ENCODE measurements around the gene PRPF19. TPM values are rescaled to one million over a fixed set of nuclear protein-coding genes. Genes with fewer than 3 reads are reported as not detected.

Gene PRPF19
- polyA plus RNA-seq, 2 of the 4 experiments (the other 2 are of a cell fraction): 41.1 to 177 TPM

DNA sequence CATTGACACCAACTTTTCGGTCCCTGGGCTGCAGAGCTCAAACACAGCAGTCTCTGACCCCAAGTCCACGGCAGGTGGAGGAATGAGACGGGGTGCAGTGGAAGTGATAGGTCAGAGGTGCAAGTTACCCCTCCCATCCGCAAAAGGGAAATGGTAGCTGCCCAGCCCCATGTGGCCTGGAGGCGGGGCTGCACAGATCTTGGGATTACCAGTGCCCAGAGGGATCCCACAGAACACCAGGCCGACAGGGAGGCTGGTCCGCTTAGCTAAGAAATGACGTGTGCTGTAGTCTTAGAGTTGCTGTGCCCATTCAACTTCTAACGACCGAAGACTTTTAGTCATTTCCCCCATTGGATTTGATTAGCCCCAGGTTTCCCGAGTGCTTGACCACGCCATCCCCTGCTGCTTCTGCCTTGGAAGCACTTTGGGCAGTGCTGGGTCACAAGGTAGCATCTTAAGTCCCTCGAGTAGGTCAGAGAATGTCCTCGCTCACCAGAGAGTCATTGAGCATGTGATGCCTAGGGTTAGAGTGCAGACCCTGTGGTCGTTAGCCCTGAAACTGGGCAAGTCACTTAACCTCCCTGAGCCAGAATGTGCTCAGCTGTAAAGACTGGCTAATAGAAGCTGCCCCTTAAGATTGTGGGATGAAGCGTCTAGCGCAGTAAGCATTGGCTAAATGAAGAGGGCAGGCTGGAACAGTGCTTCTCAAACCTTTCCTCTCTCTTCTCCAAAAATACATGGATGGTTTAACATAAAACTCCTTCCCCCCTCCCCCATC is 54.9 kb downstream of the PRPF19 start:
- Histone ChIP-seq H3K4me2 (no peak overlapping the region), H3K4me3 (no peak overlapping the region), H3K4me1 (no peaks in the 10 kb centered on the region), H3K9me3 (no peaks in the 10 kb centered on the region), H3K27ac (no peak overlapping the region)
- ChIA-PET POLR2A (interaction anchor here (1.1 kb wide), 1 partner anchor 9 kb away, joined by 4 read pairs; the partner anchor contains the start of gene CCDC86), CTCF (interaction anchor here (0.8 to 3.6 kb wide), 10 partner anchors 13 to 279 kb away, joined by 3 to 21 read pairs (median 4); no protein-coding TSS in a partner anchor)
- DNase-seq (ENCODE audit: low read depth in 1 of 2, low spot score in 1 of 2) (no peak), FAIRE-seq (no peak), ATAC-seq (0 out of 6 replicates have a peak, but pooled peaks of 1 of the 2 experiments have one; percentile 10)
- TF ChIP-seq, protein P1, sequence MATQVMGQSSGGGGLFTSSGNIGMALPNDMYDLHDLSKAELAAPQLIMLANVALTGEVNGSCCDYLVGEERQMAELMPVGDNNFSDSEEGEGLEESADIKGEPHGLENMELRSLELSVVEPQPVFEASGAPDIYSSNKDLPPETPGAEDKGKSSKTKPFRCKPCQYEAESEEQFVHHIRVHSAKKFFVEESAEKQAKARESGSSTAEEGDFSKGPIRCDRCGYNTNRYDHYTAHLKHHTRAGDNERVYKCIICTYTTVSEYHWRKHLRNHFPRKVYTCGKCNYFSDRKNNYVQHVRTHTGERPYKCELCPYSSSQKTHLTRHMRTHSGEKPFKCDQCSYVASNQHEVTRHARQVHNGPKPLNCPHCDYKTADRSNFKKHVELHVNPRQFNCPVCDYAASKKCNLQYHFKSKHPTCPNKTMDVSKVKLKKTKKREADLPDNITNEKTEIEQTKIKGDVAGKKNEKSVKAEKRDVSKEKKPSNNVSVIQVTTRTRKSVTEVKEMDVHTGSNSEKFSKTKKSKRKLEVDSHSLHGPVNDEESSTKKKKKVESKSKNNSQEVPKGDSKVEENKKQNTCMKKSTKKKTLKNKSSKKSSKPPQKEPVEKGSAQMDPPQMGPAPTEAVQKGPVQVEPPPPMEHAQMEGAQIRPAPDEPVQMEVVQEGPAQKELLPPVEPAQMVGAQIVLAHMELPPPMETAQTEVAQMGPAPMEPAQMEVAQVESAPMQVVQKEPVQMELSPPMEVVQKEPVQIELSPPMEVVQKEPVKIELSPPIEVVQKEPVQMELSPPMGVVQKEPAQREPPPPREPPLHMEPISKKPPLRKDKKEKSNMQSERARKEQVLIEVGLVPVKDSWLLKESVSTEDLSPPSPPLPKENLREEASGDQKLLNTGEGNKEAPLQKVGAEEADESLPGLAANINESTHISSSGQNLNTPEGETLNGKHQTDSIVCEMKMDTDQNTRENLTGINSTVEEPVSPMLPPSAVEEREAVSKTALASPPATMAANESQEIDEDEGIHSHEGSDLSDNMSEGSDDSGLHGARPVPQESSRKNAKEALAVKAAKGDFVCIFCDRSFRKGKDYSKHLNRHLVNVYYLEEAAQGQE (IDR thresholded peaks at IDR 0.05): no peak
- TF ChIP-seq HEYL (CRISPR knock-in tag; IDR thresholded peaks at IDR 0.05): no peak
- no peak for TF ChIP-seq KDM5A (IDR thresholded peaks at IDR 0.05)
- TF ChIP-seq CHD4 (IDR thresholded peaks at IDR 0.05; ENCODE audit: borderline replicate concordance): no peak
- TF ChIP-seq, protein P2, sequence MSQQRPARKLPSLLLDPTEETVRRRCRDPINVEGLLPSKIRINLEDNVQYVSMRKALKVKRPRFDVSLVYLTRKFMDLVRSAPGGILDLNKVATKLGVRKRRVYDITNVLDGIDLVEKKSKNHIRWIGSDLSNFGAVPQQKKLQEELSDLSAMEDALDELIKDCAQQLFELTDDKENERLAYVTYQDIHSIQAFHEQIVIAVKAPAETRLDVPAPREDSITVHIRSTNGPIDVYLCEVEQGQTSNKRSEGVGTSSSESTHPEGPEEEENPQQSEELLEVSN (IDR thresholded peaks at IDR 0.05; ENCODE audit: borderline replicate concordance, low read depth): no peak
- no peak for TF ChIP-seq CEBPB (IDR thresholded peaks at IDR 0.05)
- TF ChIP-seq FOXS1 (CRISPR knock-in tag; IDR thresholded peaks at IDR 0.05): no peak
- TF ChIP-seq, protein P3, sequence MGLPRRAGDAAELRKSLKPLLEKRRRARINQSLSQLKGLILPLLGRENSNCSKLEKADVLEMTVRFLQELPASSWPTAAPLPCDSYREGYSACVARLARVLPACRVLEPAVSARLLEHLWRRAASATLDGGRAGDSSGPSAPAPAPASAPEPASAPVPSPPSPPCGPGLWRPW (IDR thresholded peaks at IDR 0.05): no peak
- TF ChIP-seq, protein P4, sequence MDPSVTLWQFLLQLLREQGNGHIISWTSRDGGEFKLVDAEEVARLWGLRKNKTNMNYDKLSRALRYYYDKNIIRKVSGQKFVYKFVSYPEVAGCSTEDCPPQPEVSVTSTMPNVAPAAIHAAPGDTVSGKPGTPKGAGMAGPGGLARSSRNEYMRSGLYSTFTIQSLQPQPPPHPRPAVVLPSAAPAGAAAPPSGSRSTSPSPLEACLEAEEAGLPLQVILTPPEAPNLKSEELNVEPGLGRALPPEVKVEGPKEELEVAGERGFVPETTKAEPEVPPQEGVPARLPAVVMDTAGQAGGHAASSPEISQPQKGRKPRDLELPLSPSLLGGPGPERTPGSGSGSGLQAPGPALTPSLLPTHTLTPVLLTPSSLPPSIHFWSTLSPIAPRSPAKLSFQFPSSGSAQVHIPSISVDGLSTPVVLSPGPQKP (IDR thresholded peaks at IDR 0.05; ENCODE audit: low read depth, low read length): no peak
- no peak for TF ChIP-seq TFCP2L1 (CRISPR knock-in tag; IDR thresholded peaks at IDR 0.05)
- no peak for TF ChIP-seq CHD2 (IDR thresholded peaks at IDR 0.05; ENCODE audit: low read length, partially characterized antibody)
- no peak for TF ChIP-seq HOXA7 (CRISPR knock-in tag; IDR thresholded peaks at IDR 0.05)
- TF ChIP-seq TP53 (CRISPR knock-in tag; IDR thresholded peaks at IDR 0.05): no peak
- TF ChIP-seq GATA3 (IDR thresholded peaks at IDR 0.05; ENCODE audit: borderline replicate concordance): no peak
- WGBS (ENCODE audit: missing lambda C conversion rate): 90% methylated on average over 17 of the region's 17 CpGs

DNA sequence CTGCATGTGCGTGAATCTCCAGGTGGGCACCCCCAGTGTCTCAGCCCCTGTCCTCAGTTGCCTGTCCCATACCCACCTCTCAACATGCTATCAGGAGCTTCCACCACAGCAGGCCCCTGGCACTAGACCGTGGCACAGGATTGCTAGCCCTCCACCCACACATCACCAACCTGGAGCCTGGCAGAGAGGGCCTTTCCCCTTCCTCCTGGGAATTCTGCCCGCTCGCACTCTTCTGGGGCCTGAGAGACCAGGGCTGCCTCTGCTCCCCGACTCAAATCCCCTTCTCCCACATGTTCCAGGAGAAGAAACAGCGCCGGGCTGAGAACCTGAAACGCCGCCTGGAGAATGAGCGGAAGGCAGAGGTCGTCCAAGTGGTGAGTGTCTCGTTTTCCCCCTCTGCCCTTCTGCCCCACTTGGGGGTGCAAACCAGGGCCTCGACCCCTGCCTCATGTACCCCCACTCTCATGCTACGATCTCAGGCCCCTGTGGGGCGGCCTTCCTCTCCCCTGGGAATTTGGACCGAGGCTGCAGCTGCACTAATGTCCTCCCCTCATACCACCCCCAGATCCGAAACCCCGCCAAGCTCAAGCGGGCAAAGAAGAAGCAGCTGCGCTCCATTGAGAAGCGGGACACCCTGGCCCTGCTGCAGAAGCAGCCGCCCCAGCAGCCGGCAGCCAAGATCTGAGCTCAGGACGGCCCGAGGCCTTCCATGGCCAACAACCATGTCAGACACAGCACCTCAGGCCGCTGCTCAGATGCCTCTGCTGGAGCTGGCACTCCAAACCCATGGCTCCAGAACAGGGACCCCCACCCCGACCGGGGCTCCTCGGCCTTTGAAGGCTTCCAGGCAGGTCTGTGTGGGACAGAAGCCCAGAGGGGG is 56.5 kb downstream of the PRPF19 start:
- no peaks in the 10 kb centered on the region; the same call in 2 of the 3 replicates for H3K4me1 ChIP-seq
- FAIRE-seq: no peak
- POLR2A ChIA-PET: no interaction called here
- H3K9me3 ChIP-seq: no peaks in the 10 kb centered on the region
- H3K27ac ChIP-seq: no peak overlapping the region
- ATAC-seq: no peak
- CTCF ChIA-PET: interaction anchor here (1.2 to 3.6 kb wide), 8 partner anchors 18 to 90 kb away, joined by 4 to 21 read pairs (median 6); no protein-coding TSS in a partner anchor
- H3K4me3 ChIP-seq: no peak overlapping the region
- no peak overlapping the region for H3K4me2 ChIP-seq
- WGBS (ENCODE audit: missing lambda C conversion rate): 84% methylated on average over 27 of the region's 29 CpGs
- no peak for DNase-seq (ENCODE audit: low read depth in 1 of 2, low spot score in 1 of 2)
- TF ChIP-seq TFCP2L1 (CRISPR knock-in tag; IDR thresholded peaks at IDR 0.05) (no peak), EHMT2 (IDR thresholded peaks at IDR 0.05; ENCODE audit: low read depth) (no peak), FOXS1 (CRISPR knock-in tag; IDR thresholded peaks at IDR 0.05) (no peak), RAD21 (conservative IDR thresholded peaks at IDR 0.05 in 1 of 2, IDR thresholded peaks at IDR 0.05 in 1 of 2) (no peak), CBX2 (IDR thresholded peaks at IDR 0.05; ENCODE audit: borderline replicate concordance, low read depth) (no peak), RFX5 (IDR thresholded peaks at IDR 0.05) (no peak), CEBPB (IDR thresholded peaks at IDR 0.05) (no peak), RARB (CRISPR knock-in tag; IDR thresholded peaks at IDR 0.05) (no peak), KDM5A (IDR thresholded peaks at IDR 0.05) (no peak), RNF2 (IDR thresholded peaks at IDR 0.05; ENCODE audit: borderline replicate concordance, low read depth) (no peak), TP53 (CRISPR knock-in tag; IDR thresholded peaks at IDR 0.05) (no peak), GATA3 (IDR thresholded peaks at IDR 0.05; ENCODE audit: borderline replicate concordance) (no peak), HOXB5 (CRISPR knock-in tag; IDR thresholded peaks at IDR 0.05) (no peak), ESRRA (IDR thresholded peaks at IDR 0.05; ENCODE audit: borderline replicate concordance, low read length) (no peak), HDAC2 (IDR thresholded peaks at IDR 0.05) (no peak)
- TF ChIP-seq, protein P1 (IDR thresholded peaks at IDR 0.05): no peak

Data from A549 (cell line).